ENCODE results near the gene GAB2.

DNA sequence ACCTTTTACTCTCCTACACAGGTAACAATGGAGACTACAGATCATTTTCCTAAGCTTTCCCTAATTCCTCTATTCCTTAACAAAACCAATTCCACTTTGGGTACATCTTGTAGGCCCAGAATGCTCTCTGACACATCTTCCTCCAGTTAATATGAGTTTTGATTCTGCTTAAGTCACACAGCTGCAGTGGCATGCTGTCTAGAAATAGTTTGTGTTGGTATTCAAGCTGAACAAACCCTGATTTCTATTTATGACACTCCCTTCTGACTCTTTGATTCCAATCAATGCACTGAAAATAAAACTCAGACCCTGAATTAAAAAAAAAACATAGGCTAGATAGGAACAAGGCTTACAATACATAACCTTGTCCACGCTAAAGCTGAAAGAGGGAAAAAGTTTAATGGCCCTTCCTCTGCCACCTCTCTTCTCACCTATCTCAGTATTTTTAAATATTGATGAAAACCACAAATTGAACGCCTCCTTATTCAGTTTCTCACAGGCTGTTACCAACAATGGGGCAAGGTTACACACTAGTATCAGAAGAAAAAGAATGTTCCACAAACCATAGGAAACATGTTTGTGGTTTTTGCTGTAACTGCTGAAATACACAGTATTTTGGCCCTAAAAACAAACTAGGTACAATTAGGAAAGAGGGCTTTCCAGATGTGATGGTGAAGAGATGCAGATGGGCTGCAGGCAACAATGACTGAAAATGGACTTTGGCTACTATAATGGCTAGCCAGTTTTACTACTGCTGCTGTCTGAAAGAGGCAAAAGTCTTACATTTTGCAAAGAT is 35.7 kb upstream of the GAB2 start:
- no peak for TF ChIP-seq POLR2A (IDR thresholded peaks at IDR 0.05; ENCODE audit: low read length)
- TF ChIP-seq GATA1 (IDR thresholded peaks at IDR 0.05; ENCODE audit: low read depth, low read length), result no peak

All from erythroblast (primary cell).